Kidney epithelial cell (primary cell): ENCODE measurements around the gene FBXO44. TPM values are rescaled to one million over a fixed set of nuclear protein-coding genes. Genes with fewer than 3 reads are reported as not detected.

Experiments used
- DNase-seq: peaks from one replicate; pipeline ENCODE4 v3.0.0-alpha.2; 2010; ENCODE audit warnings: low read depth
- H3K27me3 ChIP-seq: 2 replicates; pipeline ENCODE4 v1.6.0; 2011; ENCODE audit warnings: low read length; ENCODE audit not compliant: control insufficient read depth, insufficient read depth
- H3K36me3 ChIP-seq: 2 replicates; pipeline ENCODE4 v1.5.1; 2011; ENCODE audit warnings: low read length; ENCODE audit not compliant: control insufficient read depth, insufficient read depth
- H3K4me3 ChIP-seq: 2 replicates; pipeline ENCODE4 v1.5.1; 2011; ENCODE audit warnings: low read depth, mild to moderate bottlenecking, control low read depth, low read length
- total RNA-seq: library from RNA; depleted of rRNA; stranded (reverse); fragments of >200 nt; gene quantifications from 2 replicates; pipeline ENCODE4 v1.2.3, GENCODE V29; 2015
- TF ChIP-seq, protein P1 (sequence below): IDR thresholded peaks from 2 replicates; pipeline ENCODE4 v1.5.1; 2011; ENCODE audit warnings: mild to moderate bottlenecking, moderate library complexity, low read length, control low read depth, inconsistent platforms; ENCODE audit not compliant: insufficient read depth, poor library complexity, severe bottlenecking

The FBXO44 gene
- total RNA-seq, 1 donor from 2014 or later: 14.4 TPM

DNA sequence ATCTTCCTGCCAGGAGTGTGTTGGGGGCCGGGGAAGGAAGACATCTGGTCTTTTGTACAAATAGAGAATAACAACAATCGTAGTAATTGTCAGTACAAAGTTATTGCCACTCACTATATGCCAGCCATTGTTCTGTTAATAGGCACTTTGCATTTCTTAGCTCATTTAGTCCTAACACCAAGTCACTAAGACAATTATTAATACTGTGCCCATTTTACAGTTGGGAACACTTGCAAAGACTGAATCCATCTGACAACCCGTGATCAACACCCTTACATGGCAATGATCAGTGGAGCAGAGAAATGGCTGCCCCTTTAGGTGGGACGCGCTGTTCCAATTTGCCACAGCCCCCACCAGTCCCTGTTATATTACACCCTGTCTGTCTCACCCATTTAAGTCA, 33.8 kb upstream of the FBXO44 start:
- Histone ChIP-seq H3K4me3 (no peak overlapping the region), H3K36me3 (no peaks in the 10 kb centered on the region), H3K27me3 (peaks cover 2% of the 10 kb centered on the region)
- DNase-seq: no peak
- TF ChIP-seq, protein P1, sequence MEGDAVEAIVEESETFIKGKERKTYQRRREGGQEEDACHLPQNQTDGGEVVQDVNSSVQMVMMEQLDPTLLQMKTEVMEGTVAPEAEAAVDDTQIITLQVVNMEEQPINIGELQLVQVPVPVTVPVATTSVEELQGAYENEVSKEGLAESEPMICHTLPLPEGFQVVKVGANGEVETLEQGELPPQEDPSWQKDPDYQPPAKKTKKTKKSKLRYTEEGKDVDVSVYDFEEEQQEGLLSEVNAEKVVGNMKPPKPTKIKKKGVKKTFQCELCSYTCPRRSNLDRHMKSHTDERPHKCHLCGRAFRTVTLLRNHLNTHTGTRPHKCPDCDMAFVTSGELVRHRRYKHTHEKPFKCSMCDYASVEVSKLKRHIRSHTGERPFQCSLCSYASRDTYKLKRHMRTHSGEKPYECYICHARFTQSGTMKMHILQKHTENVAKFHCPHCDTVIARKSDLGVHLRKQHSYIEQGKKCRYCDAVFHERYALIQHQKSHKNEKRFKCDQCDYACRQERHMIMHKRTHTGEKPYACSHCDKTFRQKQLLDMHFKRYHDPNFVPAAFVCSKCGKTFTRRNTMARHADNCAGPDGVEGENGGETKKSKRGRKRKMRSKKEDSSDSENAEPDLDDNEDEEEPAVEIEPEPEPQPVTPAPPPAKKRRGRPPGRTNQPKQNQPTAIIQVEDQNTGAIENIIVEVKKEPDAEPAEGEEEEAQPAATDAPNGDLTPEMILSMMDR: no peak

DNA sequence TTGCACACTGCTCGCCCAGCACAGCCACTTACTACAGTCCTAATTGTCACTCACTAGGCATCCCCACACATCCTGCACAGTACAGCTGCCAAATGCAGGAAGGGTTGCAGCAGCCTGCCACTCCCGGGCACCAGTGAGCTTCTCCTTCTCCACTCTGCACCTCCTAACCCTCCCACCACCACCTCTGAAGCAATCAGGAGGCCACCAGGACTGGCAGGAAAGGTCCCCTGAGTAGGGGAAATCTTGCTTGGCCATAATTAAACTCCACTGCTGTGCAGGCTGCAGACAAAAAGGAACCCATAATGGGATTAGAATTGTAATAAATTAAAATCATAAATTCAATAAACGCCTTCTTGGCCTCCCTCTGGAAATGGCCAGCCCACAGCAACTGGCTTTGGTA, 32.3 kb upstream of the FBXO44 start:
- TF ChIP-seq, protein P1: no peak

DNA sequence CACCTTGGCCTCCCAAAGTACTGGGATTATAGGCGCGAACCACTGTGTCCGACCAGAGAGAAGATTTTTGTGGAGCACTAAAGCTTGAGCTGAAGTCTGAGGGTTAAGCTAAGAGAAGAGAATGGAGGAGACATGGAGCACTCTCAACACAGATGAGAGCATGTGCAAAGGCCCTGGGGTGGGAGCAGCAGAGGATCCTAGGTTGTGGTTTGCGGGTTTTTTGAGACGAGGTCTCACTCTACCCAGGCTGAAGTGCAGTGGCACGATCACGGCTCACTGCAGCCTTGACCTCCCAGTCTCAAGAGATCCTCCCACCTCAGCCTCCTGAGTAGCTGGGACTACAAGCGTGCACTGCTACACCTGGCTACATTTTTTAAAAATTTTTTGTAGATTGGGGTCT, 31.0 kb upstream of the FBXO44 start:
- Histone ChIP-seq H3K36me3 (no peaks in the 10 kb centered on the region), H3K27me3 (peaks cover 2% of the 10 kb centered on the region), H3K4me3 (no peak overlapping the region)
- TF ChIP-seq, protein P1: no peak
- no peak for DNase-seq

More for the DNA sequence above, 32.3 kb upstream of the FBXO44 start:
- no peak overlapping the region for H3K4me3 ChIP-seq
- peaks cover 2% of the 10 kb centered on the region for H3K27me3 ChIP-seq
- H3K36me3 ChIP-seq: no peaks in the 10 kb centered on the region
- DNase-seq: no peak

DNA sequence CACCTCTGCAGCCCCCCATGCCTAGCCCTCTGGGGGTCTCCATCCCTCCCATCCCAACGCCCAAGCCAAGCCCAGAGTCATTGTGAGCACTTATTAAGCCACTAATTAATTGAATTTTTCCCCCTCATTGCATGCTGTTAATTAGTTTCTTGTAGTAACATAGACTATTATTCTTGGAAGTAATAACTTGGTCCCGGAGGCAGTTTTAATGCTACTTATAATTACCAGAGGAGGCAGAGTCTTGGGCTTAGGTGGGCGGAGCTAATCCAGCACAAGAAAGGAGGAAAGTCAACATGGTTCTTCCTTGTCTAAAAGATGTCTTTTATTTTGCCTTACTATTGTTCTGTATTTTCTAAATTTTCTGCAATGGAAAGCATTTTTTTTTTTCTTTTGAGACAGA, 28.1 kb upstream of the FBXO44 start:
- peaks cover 2% of the 10 kb centered on the region for H3K27me3 ChIP-seq
- DNase-seq: no peak
- TF ChIP-seq, protein P1: no peak
- no peaks in the 10 kb centered on the region for H3K36me3 ChIP-seq
- no peak overlapping the region for H3K4me3 ChIP-seq

DNA sequence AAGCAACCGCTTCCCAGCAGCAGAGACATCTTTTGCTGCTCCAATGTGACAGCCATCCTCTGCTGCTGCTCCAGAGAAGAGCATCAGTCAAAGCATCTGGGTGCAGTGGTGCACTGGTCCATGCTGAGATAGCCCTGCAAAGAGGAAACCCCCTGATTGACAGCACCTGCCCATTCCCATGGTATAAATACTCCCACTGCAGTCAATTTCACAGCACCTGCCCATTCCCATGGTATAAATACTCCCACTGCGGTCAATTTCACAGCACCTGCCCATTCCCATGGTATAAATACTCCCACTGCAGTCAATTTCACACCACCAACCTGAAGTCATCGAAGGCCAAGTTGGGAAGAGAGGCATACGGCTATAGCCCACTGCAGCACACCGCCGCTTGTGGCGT, 25.9 kb upstream of the FBXO44 start:
- Histone ChIP-seq H3K36me3 (no peaks in the 10 kb centered on the region), H3K4me3 (no peak overlapping the region), H3K27me3 (peaks cover 2% of the 10 kb centered on the region)
- TF ChIP-seq, protein P1: no peak
- DNase-seq: no peak

DNA sequence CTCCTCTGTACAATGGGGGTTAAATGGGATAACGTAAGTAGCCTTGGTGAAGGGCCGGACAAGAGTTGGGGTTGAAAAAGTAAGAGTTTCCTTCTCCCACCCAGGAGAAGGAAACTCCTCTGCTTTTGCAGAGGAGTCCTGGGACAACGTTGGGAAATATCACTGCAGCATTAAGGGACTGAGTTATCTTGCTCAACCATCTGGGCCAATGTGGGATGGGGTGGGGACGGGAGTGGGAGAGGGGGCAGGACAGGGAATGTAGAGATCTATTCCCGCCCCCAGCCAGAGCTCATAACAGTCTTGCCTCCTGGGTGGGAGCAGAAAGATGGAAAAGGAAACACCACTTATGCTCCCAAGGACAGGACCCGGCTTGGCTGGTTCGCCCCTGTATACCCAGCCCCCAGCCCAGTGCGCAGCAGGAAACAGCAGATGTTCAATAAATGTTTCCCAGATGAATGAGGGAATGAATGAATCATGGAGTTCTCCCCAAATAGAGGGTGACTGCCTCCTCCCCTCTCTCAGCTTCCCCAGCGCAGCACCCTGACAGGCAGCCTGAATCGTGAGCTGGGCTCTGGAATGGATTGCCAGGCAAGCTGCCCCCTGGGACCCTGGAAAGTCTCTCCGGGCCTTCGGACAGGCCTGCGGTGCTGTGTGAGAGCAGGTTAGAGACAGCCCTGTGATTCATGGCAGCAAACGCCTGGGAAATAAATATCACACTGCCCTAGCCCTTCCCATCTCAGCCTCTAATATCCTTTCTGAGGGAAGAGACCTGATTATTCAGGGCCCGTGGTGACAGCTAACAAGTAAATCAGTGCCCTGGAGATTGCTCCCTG, 25.3 kb upstream of the FBXO44 start:
- Histone ChIP-seq H3K27me3 (peaks cover 5% of the 10 kb centered on the region), H3K4me3 (no peak overlapping the region), H3K36me3 (no peaks in the 10 kb centered on the region)
- DNase-seq: no peak
- TF ChIP-seq, protein P1: no peak
